HEK293 (cell line): ENCODE results near the gene MRPL19.
A peak's percentile ranks its signal among the peaks of the same experiment; 100 is the strongest.

Source experiments
- GLI2 ChIP-seq: fragments of 450-650 bp; formaldehyde crosslinking; IDR thresholded peaks from 2 replicates; pipeline ENCODE4; 2017; ENCODE audit warnings: missing biosample characterization, missing genetic modification characterization, low read depth, borderline replicate concordance
- KLF16 ChIP-seq: fragments of 450-650 bp; formaldehyde crosslinking; IDR thresholded peaks from 2 replicates; pipeline ENCODE4 v1.5.1; 2017; ENCODE audit warnings: missing biosample characterization, missing genetic modification characterization
- MEIS1 ChIP-seq: sonication (generic); formaldehyde crosslinking; IDR thresholded peaks from 2 replicates; pipeline ENCODE4 v1.8.1; 2022; ENCODE audit warnings: missing genetic modification reagents, mild to moderate bottlenecking, borderline replicate concordance
- OVOL3 ChIP-seq: fragments of 450-650 bp; formaldehyde crosslinking; IDR thresholded peaks from 2 replicates; pipeline ENCODE4 v1.5.1; 2016; ENCODE audit warnings: missing biosample characterization, missing genetic modification characterization
- REPIN1 ChIP-seq: fragments of 450-650 bp; formaldehyde crosslinking; IDR thresholded peaks from 2 replicates; pipeline ENCODE4 v1.5.1; 2017; ENCODE audit warnings: missing biosample characterization, missing genetic modification characterization, low read depth
- REST ChIP-seq: fragments of 450-650 bp; formaldehyde crosslinking; IDR thresholded peaks from 2 replicates; pipeline ENCODE4 v1.5.1; 2016; ENCODE audit warnings: missing biosample characterization, missing genetic modification characterization
- SETDB1 ChIP-seq: IDR thresholded peaks from one replicate; pipeline ENCODE4 v1.6.1; 2017; ENCODE audit warnings: mild to moderate bottlenecking, low read length, moderate library complexity, mixed read lengths; ENCODE audit not compliant: insufficient read length
- YY2 ChIP-seq: fragments of 450-650 bp; formaldehyde crosslinking; IDR thresholded peaks from 2 replicates; pipeline ENCODE4 v1.5.1; 2016; ENCODE audit warnings: missing biosample characterization, missing genetic modification characterization
- ZEB2 ChIP-seq: fragments of 450-650 bp; formaldehyde crosslinking; IDR thresholded peaks from 2 replicates; pipeline ENCODE4 v1.5.1; 2016; ENCODE audit warnings: missing biosample characterization, missing genetic modification characterization
- ZFHX2 ChIP-seq: fragments of 450-650 bp; formaldehyde crosslinking; conservative IDR thresholded peaks from 2 replicates; pipeline ENCODE4 v1.5.1; 2016; ENCODE audit warnings: missing biosample characterization, missing genetic modification characterization
- ZNF169 ChIP-seq: fragments of 450-650 bp; formaldehyde crosslinking; IDR thresholded peaks from 2 replicates; pipeline ENCODE4 v1.5.1; 2016; ENCODE audit warnings: missing biosample characterization, missing genetic modification characterization
- ZNF280C ChIP-seq: fragments of 450-650 bp; formaldehyde crosslinking; IDR thresholded peaks from 2 replicates; pipeline ENCODE4 v1.5.1; 2016; ENCODE audit warnings: missing biosample characterization, missing genetic modification characterization
- ZNF302 ChIP-seq: fragments of 450-650 bp; formaldehyde crosslinking; IDR thresholded peaks from 2 replicates; pipeline ENCODE4 v1.5.1; 2016; ENCODE audit warnings: missing biosample characterization, missing genetic modification characterization, low read depth
- ZNF350 ChIP-seq: fragments of 450-650 bp; formaldehyde crosslinking; IDR thresholded peaks from 2 replicates; pipeline ENCODE4 v1.5.0; 2017; ENCODE audit warnings: missing biosample characterization, mild to moderate bottlenecking, missing genetic modification characterization
- ZNF394 ChIP-seq: fragments of 450-650 bp; formaldehyde crosslinking; IDR thresholded peaks from 2 replicates; pipeline ENCODE4 v1.5.1; 2016; ENCODE audit warnings: missing biosample characterization, missing genetic modification characterization, mild to moderate bottlenecking, moderate library complexity, borderline replicate concordance
- ZNF398 ChIP-seq: fragments of 450-650 bp; formaldehyde crosslinking; IDR thresholded peaks from 2 replicates; pipeline ENCODE4 v1.5.1; 2017; ENCODE audit warnings: missing biosample characterization, missing genetic modification characterization
- ZNF510 ChIP-seq: fragments of 450-650 bp; formaldehyde crosslinking; IDR thresholded peaks from 2 replicates; pipeline ENCODE4 v1.5.1; 2018; ENCODE audit warnings: mild to moderate bottlenecking, missing genetic modification characterization, missing biosample characterization; ENCODE audit not compliant: insufficient replicate concordance
- ZNF521 ChIP-seq: fragments of 450-650 bp; formaldehyde crosslinking; IDR thresholded peaks from 2 replicates; pipeline ENCODE4 v1.5.1; 2017; ENCODE audit warnings: missing biosample characterization, mild to moderate bottlenecking, missing genetic modification characterization
- ZNF629 ChIP-seq: fragments of 450-650 bp; formaldehyde crosslinking; IDR thresholded peaks from 2 replicates; pipeline ENCODE4 v1.5.1; 2017; ENCODE audit warnings: missing biosample characterization, missing genetic modification characterization
- ZNF660 ChIP-seq: fragments of 450-650 bp; IDR thresholded peaks from 2 replicates; pipeline ENCODE4 v1.5.1; 2018; ENCODE audit warnings: missing biosample characterization, mild to moderate bottlenecking, missing genetic modification characterization
- ZNF791 ChIP-seq: fragments of 450-650 bp; formaldehyde crosslinking; IDR thresholded peaks from 2 replicates; pipeline ENCODE4 v1.5.1; 2016; ENCODE audit warnings: missing biosample characterization, missing genetic modification characterization
- TF ChIP-seq, protein P1 (sequence below): fragments of 450-650 bp; formaldehyde crosslinking; IDR thresholded peaks from 2 replicates; pipeline ENCODE4 v1.5.1; 2017; ENCODE audit warnings: missing biosample characterization, mild to moderate bottlenecking, missing genetic modification characterization, moderate library complexity
- TF ChIP-seq, protein P2 (sequence below): fragments of 450-650 bp; formaldehyde crosslinking; IDR thresholded peaks from 2 replicates; pipeline ENCODE4 v1.5.1; 2016; ENCODE audit warnings: missing biosample characterization, missing genetic modification characterization
- TF ChIP-seq, protein P3 (sequence below): fragments of 450-650 bp; formaldehyde crosslinking; IDR thresholded peaks from 2 replicates; pipeline ENCODE4 v1.5.1; 2016; ENCODE audit warnings: missing biosample characterization, missing genetic modification characterization
- TF ChIP-seq, protein P4 (sequence below): fragments of 450-650 bp; formaldehyde crosslinking; IDR thresholded peaks from 2 replicates; pipeline ENCODE4 v1.5.1; 2017; ENCODE audit warnings: missing biosample characterization, missing genetic modification characterization

Gene MRPL19

GRCh38 chr2:75646583-75647425, at the start of gene MRPL19 (continued):
- TF ChIP-seq SETDB1 (no peak), ZNF629 (peak; percentile 37), ZEB2 (tag by site-specific recombination) (no peak), ZNF510 (tag by site-specific recombination) (no peak), OVOL3 (tag by site-specific recombination) (no peak), ZFHX2 (no peak), YY2 (tag by site-specific recombination) (peak; percentile 92), ZNF660 (peak; percentile 60; the same call in 1 of the 2 replicates), ZNF394 (tag by site-specific recombination) (peak; percentile 50), REST (no peak), ZNF280C (tag by site-specific recombination) (no peak), ZNF350 (tag by site-specific recombination) (no peak), ZNF398 (tag by site-specific recombination) (no peak), ZNF302 (tag by site-specific recombination) (no peak), ZNF521 (no peak), ZNF791 (tag by site-specific recombination) (no peak), ZNF169 (tag by site-specific recombination) (no peak), KLF16 (no peak), REPIN1 (tag by site-specific recombination) (no peak; the same call in 1 of the 2 replicates), MEIS1 (CRISPR knock-in tag) (peak; percentile 39; the same call in 1 of the 2 replicates), GLI2 (tag by site-specific recombination) (no peak)
- TF ChIP-seq, protein P1, sequence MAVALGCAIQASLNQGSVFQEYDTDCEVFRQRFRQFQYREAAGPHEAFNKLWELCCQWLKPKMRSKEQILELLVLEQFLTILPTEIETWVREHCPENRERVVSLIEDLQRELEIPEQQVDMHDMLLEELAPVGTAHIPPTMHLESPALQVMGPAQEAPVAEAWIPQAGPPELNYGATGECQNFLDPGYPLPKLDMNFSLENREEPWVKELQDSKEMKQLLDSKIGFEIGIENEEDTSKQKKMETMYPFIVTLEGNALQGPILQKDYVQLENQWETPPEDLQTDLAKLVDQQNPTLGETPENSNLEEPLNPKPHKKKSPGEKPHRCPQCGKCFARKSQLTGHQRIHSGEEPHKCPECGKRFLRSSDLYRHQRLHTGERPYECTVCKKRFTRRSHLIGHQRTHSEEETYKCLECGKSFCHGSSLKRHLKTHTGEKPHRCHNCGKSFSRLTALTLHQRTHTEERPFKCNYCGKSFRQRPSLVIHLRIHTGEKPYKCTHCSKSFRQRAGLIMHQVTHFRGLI (tag by site-specific recombination), result no peak
- TF ChIP-seq, protein P2, sequence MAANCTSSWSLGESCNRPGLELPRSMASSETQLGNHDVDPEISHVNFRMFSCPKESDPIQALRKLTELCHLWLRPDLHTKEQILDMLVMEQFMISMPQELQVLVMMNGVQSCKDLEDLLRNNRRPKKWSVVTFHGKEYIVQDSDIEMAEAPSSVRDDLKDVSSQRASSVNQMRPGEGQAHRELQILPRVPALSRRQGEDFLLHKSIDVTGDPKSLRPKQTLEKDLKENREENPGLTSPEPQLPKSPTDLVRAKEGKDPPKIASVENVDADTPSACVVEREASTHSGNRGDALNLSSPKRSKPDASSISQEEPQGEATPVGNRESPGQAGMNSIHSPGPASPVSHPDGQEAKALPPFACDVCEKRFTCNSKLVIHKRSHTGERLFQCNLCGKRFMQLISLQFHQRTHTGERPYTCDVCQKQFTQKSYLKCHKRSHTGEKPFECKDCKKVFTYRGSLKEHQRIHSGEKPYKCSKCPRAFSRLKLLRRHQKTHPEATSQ (tag by site-specific recombination), result no peak
- TF ChIP-seq, protein P3, sequence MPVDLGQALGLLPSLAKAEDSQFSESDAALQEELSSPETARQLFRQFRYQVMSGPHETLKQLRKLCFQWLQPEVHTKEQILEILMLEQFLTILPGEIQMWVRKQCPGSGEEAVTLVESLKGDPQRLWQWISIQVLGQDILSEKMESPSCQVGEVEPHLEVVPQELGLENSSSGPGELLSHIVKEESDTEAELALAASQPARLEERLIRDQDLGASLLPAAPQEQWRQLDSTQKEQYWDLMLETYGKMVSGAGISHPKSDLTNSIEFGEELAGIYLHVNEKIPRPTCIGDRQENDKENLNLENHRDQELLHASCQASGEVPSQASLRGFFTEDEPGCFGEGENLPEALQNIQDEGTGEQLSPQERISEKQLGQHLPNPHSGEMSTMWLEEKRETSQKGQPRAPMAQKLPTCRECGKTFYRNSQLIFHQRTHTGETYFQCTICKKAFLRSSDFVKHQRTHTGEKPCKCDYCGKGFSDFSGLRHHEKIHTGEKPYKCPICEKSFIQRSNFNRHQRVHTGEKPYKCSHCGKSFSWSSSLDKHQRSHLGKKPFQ, result no peak
- TF ChIP-seq, protein P4, sequence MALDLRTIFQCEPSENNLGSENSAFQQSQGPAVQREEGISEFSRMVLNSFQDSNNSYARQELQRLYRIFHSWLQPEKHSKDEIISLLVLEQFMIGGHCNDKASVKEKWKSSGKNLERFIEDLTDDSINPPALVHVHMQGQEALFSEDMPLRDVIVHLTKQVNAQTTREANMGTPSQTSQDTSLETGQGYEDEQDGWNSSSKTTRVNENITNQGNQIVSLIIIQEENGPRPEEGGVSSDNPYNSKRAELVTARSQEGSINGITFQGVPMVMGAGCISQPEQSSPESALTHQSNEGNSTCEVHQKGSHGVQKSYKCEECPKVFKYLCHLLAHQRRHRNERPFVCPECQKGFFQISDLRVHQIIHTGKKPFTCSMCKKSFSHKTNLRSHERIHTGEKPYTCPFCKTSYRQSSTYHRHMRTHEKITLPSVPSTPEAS (tag by site-specific recombination), result 0 out of 2 replicates have a peak, but pooled peaks have one; percentile 42
